ENCODE data around the gene PPP1R37.

Gene PPP1R37

GRCh38 chr19:45146251-45146650 is 53.3 kb downstream of the PPP1R37 start:
- Histone ChIP-seq H2AK5ac (ENCODE audit: low read length) (no peak overlapping the region), H3K18ac (ENCODE audit: low read length) (no peak overlapping the region), H3K4me1 (ENCODE audit: control insufficient read depth in 1 of 2, insufficient read depth in 2 of 2, low read length in 2 of 2) (no peaks in the 10 kb centered on the region), H3K27ac (ENCODE audit: low read depth, low read length) (no peak overlapping the region), H3K79me2 (ENCODE audit: control insufficient read depth, insufficient read depth, low read length, poor library complexity) (no peaks in the 10 kb centered on the region), H3K36me3 (ENCODE audit: control insufficient read depth in 1 of 2, insufficient read depth in 2 of 2, low read length in 2 of 2) (peaks cover 46 to 49% of the 10 kb centered on the region in 2 experiments), H3K4ac (ENCODE audit: low read depth, low read length) (no peak overlapping the region), H3K4me2 (ENCODE audit: low read length) (no peak overlapping the region), H2BK120ac (ENCODE audit: insufficient read depth, low read length, poor library complexity) (no peak overlapping the region), H3K79me1 (ENCODE audit: low read length) (no peaks in the 10 kb centered on the region), H2BK12ac (ENCODE audit: low read length) (no peak overlapping the region), H2BK5ac (ENCODE audit: low read depth, low read length, poor library complexity) (no peak overlapping the region), H3K9me3 (ENCODE audit: insufficient read depth, low read depth, low read length) (no peaks in the 10 kb centered on the region), H3K14ac (ENCODE audit: low read length) (no peak overlapping the region), H3K9ac (ENCODE audit: low read length) (no peak overlapping the region), H3K23ac (ENCODE audit: low read length) (no peak overlapping the region), H4K91ac (ENCODE audit: low read depth, low read length) (no peak overlapping the region), H3K4me3 (ENCODE audit: low read depth, low read length) (no peak overlapping the region), H2AFZ (ENCODE audit: insufficient read depth, low read length, poor library complexity) (no peak overlapping the region), H4K8ac (ENCODE audit: low read depth, low read length) (no peak overlapping the region), H3K27me3 (ENCODE audit: insufficient read depth, low read length) (no peaks in the 10 kb centered on the region), H4K12ac (ENCODE audit: low read depth, low read length) (no peak overlapping the region)
- WGBS (ENCODE audit: extremely low coverage, insufficient coverage, insufficient read length) = no CpG with 5 or more reads among the region's 13 CpGs
- no peak for DNase-seq

GRCh38 chr19:45146741-45147205 is 53.8 kb downstream of the PPP1R37 start:
- Histone ChIP-seq H3K36me3 (ENCODE audit: control insufficient read depth in 1 of 2, insufficient read depth in 2 of 2, low read length in 2 of 2) (peaks cover 40 to 44% of the 10 kb centered on the region in 2 experiments), H2BK12ac (ENCODE audit: low read length) (no peak overlapping the region), H2BK120ac (ENCODE audit: insufficient read depth, low read length, poor library complexity) (no peak overlapping the region), H2AK5ac (ENCODE audit: low read length) (no peak overlapping the region), H3K4me3 (ENCODE audit: low read depth, low read length) (no peak overlapping the region), H3K27ac (ENCODE audit: low read depth, low read length) (no peak overlapping the region), H4K8ac (ENCODE audit: low read depth, low read length) (no peak overlapping the region), H3K14ac (ENCODE audit: low read length) (no peak overlapping the region), H3K79me2 (ENCODE audit: control insufficient read depth, insufficient read depth, low read length, poor library complexity) (no peaks in the 10 kb centered on the region), H3K27me3 (ENCODE audit: insufficient read depth, low read length) (no peaks in the 10 kb centered on the region), H3K9ac (ENCODE audit: low read length) (no peak overlapping the region), H3K18ac (ENCODE audit: low read length) (no peak overlapping the region), H3K4me1 (ENCODE audit: control insufficient read depth in 1 of 2, insufficient read depth in 2 of 2, low read length in 2 of 2) (no peaks in the 10 kb centered on the region), H3K23ac (ENCODE audit: low read length) (no peak overlapping the region), H2AFZ (ENCODE audit: insufficient read depth, low read length, poor library complexity) (no peak overlapping the region), H3K9me3 (ENCODE audit: insufficient read depth, low read depth, low read length) (no peaks in the 10 kb centered on the region), H3K4me2 (ENCODE audit: low read length) (no peak overlapping the region), H2BK5ac (ENCODE audit: low read depth, low read length, poor library complexity) (no peak overlapping the region), H3K4ac (ENCODE audit: low read depth, low read length) (no peak overlapping the region), H4K12ac (ENCODE audit: low read depth, low read length) (no peak overlapping the region), H3K79me1 (ENCODE audit: low read length) (no peaks in the 10 kb centered on the region), H4K91ac (ENCODE audit: low read depth, low read length) (no peak overlapping the region)
- no peak for DNase-seq
- WGBS (ENCODE audit: extremely low coverage, insufficient coverage, insufficient read length) = no CpG with 5 or more reads among the region's 18 CpGs

DNA sequence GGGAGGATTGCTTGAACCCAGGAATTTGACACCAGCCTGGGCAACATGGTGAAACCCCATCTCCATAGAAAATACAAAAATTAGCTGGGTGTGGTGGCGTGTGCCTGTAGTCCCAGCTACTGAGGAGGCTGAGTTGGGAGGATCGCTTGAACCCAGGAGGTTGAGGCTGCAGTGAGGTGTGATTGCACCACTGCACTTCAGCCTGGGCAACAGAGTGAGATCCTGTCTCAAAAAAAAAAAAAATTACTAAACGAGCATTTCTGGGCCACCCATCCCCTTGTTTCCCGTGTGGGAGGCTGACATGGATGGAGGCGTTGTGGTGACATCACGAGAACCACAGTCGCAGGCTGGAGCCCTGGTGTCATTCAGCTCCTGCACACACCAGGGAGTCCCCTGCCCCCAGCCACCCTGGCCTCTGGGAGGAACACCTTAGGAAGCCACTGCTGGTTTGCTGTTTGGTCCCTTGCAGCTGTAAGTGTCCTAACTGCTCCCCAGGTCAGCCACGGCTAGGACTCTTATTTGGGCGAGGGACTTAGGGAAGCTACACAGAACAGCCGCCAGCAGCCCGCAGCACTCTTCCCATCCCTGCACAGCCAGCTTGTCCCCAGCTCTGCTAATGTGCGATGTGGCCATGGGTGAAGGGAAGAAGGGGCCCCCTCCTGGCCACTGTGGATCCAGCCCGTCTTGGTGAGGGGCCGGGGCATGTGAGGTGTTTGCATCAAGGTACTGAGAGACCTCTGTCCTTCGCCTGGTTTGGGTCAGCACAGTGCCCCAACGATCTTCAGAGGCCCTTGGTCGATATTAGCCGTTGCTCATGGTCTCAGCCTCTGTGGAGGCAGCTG is 55.1 kb downstream of the PPP1R37 start:
- peaks cover 29 to 31% of the 10 kb centered on the region in 2 experiments for H3K36me3 ChIP-seq (ENCODE audit: control insufficient read depth in 1 of 2, insufficient read depth in 2 of 2, low read length in 2 of 2)
- no peak overlapping the region for H3K4ac ChIP-seq (ENCODE audit: low read depth, low read length)
- H2AFZ ChIP-seq (ENCODE audit: insufficient read depth, low read length, poor library complexity) = no peak overlapping the region
- H3K79me2 ChIP-seq (ENCODE audit: control insufficient read depth, insufficient read depth, low read length, poor library complexity) = no peaks in the 10 kb centered on the region
- H4K12ac ChIP-seq (ENCODE audit: low read depth, low read length) = no peak overlapping the region
- H3K4me1 ChIP-seq (ENCODE audit: control insufficient read depth in 1 of 2, insufficient read depth in 2 of 2, low read length in 2 of 2) = no peaks in the 10 kb centered on the region
- no peak overlapping the region for H2AK5ac ChIP-seq (ENCODE audit: low read length)
- H2BK12ac ChIP-seq (ENCODE audit: low read length) = no peak overlapping the region
- H3K23ac ChIP-seq (ENCODE audit: low read length) = no peak overlapping the region
- H3K27me3 ChIP-seq (ENCODE audit: insufficient read depth, low read length) = peaks cover 11% of the 10 kb centered on the region
- H3K9me3 ChIP-seq (ENCODE audit: insufficient read depth, low read depth, low read length) = peaks cover 10% of the 10 kb centered on the region
- WGBS (ENCODE audit: extremely low coverage, insufficient coverage, insufficient read length) = no CpG with 5 or more reads among the region's 18 CpGs
- H4K8ac ChIP-seq (ENCODE audit: low read depth, low read length) = no peak overlapping the region
- no peak overlapping the region for H3K14ac ChIP-seq (ENCODE audit: low read length)
- no peak overlapping the region for H2BK5ac ChIP-seq (ENCODE audit: low read depth, low read length, poor library complexity)
- no peak overlapping the region for H4K91ac ChIP-seq (ENCODE audit: low read depth, low read length)
- no peak overlapping the region for H3K27ac ChIP-seq (ENCODE audit: low read depth, low read length)
- H3K4me2 ChIP-seq (ENCODE audit: low read length) = no peak overlapping the region
- H3K4me3 ChIP-seq (ENCODE audit: low read depth, low read length) = no peak overlapping the region
- H3K79me1 ChIP-seq (ENCODE audit: low read length) = no peaks in the 10 kb centered on the region
- no peak for DNase-seq
- no peak overlapping the region for H3K18ac ChIP-seq (ENCODE audit: low read length)
- no peak overlapping the region for H3K9ac ChIP-seq (ENCODE audit: low read length)
- H2BK120ac ChIP-seq (ENCODE audit: insufficient read depth, low read length, poor library complexity) = no peak overlapping the region

- Histone ChIP-seq H3K9me3 (ENCODE audit: insufficient read depth, low read depth, low read length) (peaks cover 17% of the 10 kb centered on the region), H3K9ac (ENCODE audit: low read length) (no peak overlapping the region)
- WGBS (ENCODE audit: extremely low coverage, insufficient coverage, insufficient read length) = no CpG with 5 or more reads among the region's 9 CpGs
Measured at GRCh38 chr19:45149129-45149528, 56.1 kb downstream of the PPP1R37 start.

More at GRCh38 chr19:45149129-45149528, 56.1 kb downstream of the PPP1R37 start:
- Histone ChIP-seq H3K18ac (ENCODE audit: low read length) (no peak overlapping the region), H4K12ac (ENCODE audit: low read depth, low read length) (no peak overlapping the region), H3K23ac (ENCODE audit: low read length) (no peak overlapping the region), H2BK12ac (ENCODE audit: low read length) (no peak overlapping the region), H3K4me3 (ENCODE audit: low read depth, low read length) (no peak overlapping the region), H4K8ac (ENCODE audit: low read depth, low read length) (no peak overlapping the region), H2BK120ac (ENCODE audit: insufficient read depth, low read length, poor library complexity) (no peak overlapping the region), H3K79me1 (ENCODE audit: low read length) (no peaks in the 10 kb centered on the region), H3K4me2 (ENCODE audit: low read length) (no peak overlapping the region), H3K14ac (ENCODE audit: low read length) (no peak overlapping the region), H4K91ac (ENCODE audit: low read depth, low read length) (no peak overlapping the region), H3K27ac (ENCODE audit: low read depth, low read length) (no peak overlapping the region), H3K4ac (ENCODE audit: low read depth, low read length) (no peak overlapping the region), H2AFZ (ENCODE audit: insufficient read depth, low read length, poor library complexity) (no peak overlapping the region), H3K4me1 (ENCODE audit: control insufficient read depth in 1 of 2, insufficient read depth in 2 of 2, low read length in 2 of 2) (peaks cover 2 to 5% of the 10 kb centered on the region in 2 experiments), H3K27me3 (ENCODE audit: insufficient read depth, low read length) (peaks cover 22% of the 10 kb centered on the region), H3K36me3 (ENCODE audit: control insufficient read depth in 1 of 2, insufficient read depth in 2 of 2, low read length in 2 of 2) (peaks cover 25 to 26% of the 10 kb centered on the region in 2 experiments), H2AK5ac (ENCODE audit: low read length) (no peak overlapping the region), H3K79me2 (ENCODE audit: control insufficient read depth, insufficient read depth, low read length, poor library complexity) (no peaks in the 10 kb centered on the region), H2BK5ac (ENCODE audit: low read depth, low read length, poor library complexity) (no peak overlapping the region)
- DNase-seq = no peak

Measured in trophoblast cell (in vitro differentiated cells and primary cell).